ENCODE results near the gene VSIG2.

Gene VSIG2

DNA sequence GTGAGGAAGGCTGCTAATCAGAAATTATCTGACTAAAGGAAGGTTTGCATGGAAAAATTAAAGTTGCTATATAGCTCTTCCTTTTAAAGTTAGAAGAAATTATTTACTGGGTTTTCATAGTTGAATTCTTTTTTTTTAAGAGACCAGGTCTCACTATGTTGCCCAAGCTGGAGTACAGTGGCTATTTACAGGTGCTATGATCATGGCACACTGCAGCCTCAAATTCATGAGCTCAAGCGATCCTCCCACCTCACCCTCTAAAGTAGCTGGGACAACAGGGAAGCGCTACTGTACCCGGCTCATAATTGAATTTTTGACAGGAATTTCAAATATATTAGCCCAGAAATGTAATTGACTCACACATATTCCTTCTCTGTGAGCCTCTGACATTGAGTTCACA lies 44.3 kb upstream of the VSIG2 start:
- no peak overlapping the region for H3K27ac ChIP-seq
- peaks cover 3% of the 10 kb centered on the region for H3K36me3 ChIP-seq
- no peak overlapping the region for H3K4me3 ChIP-seq (ENCODE audit: low read depth, low read length)
- no peaks in the 10 kb centered on the region for H3K9me3 ChIP-seq (ENCODE audit: severe bottlenecking)
- TF ChIP-seq, protein P1, sequence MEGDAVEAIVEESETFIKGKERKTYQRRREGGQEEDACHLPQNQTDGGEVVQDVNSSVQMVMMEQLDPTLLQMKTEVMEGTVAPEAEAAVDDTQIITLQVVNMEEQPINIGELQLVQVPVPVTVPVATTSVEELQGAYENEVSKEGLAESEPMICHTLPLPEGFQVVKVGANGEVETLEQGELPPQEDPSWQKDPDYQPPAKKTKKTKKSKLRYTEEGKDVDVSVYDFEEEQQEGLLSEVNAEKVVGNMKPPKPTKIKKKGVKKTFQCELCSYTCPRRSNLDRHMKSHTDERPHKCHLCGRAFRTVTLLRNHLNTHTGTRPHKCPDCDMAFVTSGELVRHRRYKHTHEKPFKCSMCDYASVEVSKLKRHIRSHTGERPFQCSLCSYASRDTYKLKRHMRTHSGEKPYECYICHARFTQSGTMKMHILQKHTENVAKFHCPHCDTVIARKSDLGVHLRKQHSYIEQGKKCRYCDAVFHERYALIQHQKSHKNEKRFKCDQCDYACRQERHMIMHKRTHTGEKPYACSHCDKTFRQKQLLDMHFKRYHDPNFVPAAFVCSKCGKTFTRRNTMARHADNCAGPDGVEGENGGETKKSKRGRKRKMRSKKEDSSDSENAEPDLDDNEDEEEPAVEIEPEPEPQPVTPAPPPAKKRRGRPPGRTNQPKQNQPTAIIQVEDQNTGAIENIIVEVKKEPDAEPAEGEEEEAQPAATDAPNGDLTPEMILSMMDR (IDR thresholded peaks at IDR 0.05; ENCODE audit: low read depth, low read length): no peak
- H3K27me3 ChIP-seq (ENCODE audit: insufficient read depth, low read depth, severe bottlenecking): no peaks in the 10 kb centered on the region
- no peak for DNase-seq

DNA sequence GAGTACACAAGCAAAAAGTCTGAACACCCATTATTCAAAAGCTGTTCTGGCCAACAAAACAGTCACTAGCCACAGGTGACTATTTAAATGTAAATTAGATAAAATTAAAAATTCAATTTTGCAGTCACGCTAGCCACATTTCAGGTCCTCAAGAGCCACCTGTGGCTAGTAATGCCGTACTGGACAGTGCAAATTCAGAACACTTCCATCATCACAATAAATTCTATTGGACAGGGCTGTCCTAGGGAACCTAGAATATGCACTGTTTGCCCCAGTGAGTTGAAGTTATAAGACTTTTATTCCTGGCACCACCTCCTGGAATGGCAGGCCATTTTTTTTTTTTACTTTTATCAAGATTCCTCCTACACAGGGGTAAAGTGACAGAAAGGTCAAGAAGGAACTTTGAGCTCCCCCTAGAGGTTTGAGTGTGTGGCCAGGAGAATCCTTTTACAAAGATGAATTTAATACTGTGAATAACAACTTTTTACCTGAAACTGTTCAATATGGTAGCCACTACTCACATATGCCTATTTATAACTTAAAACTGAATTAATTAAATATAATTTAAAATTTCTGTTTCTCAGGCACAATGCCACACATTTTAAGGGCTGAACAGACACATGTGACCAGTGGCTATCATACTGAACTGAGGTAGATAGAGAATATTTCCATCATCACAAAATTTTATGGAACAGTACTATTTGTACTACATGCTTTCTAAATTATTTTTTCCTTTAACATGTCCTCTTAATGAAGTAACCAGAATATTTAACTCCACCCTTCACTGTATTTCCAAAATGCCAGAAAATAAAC lies 41.6 kb upstream of the VSIG2 start:
- no peak overlapping the region for H3K27ac ChIP-seq
- no peak overlapping the region for H3K4me3 ChIP-seq (ENCODE audit: low read depth, low read length)
- no peaks in the 10 kb centered on the region for H3K9me3 ChIP-seq (ENCODE audit: severe bottlenecking)
- H3K27me3 ChIP-seq (ENCODE audit: insufficient read depth, low read depth, severe bottlenecking): no peaks in the 10 kb centered on the region
- peaks cover 3% of the 10 kb centered on the region for H3K36me3 ChIP-seq
- TF ChIP-seq, protein P1 (IDR thresholded peaks at IDR 0.05; ENCODE audit: low read depth, low read length): peak; percentile 53
- peak; percentile 20 for DNase-seq

DNA sequence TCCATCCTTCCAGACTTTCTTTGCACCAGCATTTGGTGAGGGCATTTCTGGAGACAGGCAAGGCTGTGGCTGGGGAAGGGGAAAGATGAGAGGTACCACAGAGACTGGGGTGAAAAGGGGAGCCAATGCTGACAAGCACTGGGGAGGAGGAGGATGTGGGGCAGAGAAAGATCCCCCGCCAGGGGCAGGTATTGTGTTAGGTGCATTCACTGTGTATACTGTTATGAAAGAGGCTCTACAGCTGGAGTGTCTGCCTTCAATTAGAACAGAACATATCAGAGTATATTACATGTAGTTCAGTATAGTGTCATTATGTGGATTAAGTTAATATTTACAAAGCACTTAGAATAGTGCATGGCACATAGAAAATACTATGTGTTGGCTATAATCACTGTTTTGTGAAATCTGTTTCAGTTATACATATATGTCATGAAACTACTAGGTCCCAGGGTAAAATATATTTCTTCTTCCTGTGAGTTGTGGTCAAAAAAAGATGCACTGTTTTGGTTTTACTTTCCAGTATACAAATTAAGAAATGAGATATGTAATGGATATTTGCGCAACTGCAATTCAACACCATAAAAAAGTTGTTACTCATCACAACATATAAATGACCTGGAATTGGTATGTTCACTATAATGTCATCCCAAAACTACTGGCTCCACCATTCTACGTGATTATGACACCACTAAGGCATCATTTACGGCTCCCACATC lies 39.7 kb upstream of the VSIG2 start:
- TF ChIP-seq, protein P1 (IDR thresholded peaks at IDR 0.05; ENCODE audit: low read depth, low read length): no peak
- no peaks in the 10 kb centered on the region for H3K27me3 ChIP-seq (ENCODE audit: insufficient read depth, low read depth, severe bottlenecking)
- no peak overlapping the region for H3K4me3 ChIP-seq (ENCODE audit: low read depth, low read length)
- no peak for DNase-seq
- no peak overlapping the region for H3K27ac ChIP-seq
- no peaks in the 10 kb centered on the region for H3K9me3 ChIP-seq (ENCODE audit: severe bottlenecking)
- H3K36me3 ChIP-seq: peaks cover 2% of the 10 kb centered on the region

DNA sequence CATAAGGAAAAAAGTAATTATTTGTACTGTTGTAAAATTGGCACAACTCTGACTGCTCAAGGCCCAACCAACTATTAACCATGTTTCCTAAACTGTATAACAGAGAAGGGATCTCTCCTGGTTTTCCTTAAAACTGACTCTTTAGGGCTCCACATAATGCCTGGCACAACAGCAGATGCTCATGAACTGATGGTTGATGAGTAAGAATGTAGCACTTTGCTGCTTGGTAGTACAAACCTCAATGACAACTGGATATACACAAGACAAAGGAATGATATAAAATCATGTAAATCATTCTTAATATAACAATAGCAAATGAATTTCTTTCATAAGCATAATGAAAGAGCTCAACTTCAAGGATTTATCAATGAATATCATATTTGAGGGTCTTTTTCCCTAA lies 36.5 kb upstream of the VSIG2 start:
- TF ChIP-seq, protein P1 (IDR thresholded peaks at IDR 0.05; ENCODE audit: low read depth, low read length): no peak
- no peaks in the 10 kb centered on the region for H3K36me3 ChIP-seq
- no peak for DNase-seq
- H3K9me3 ChIP-seq (ENCODE audit: severe bottlenecking): no peaks in the 10 kb centered on the region
- no peaks in the 10 kb centered on the region for H3K27me3 ChIP-seq (ENCODE audit: insufficient read depth, low read depth, severe bottlenecking)
- no peak overlapping the region for H3K27ac ChIP-seq
- no peak overlapping the region for H3K4me3 ChIP-seq (ENCODE audit: low read depth, low read length)

DNA sequence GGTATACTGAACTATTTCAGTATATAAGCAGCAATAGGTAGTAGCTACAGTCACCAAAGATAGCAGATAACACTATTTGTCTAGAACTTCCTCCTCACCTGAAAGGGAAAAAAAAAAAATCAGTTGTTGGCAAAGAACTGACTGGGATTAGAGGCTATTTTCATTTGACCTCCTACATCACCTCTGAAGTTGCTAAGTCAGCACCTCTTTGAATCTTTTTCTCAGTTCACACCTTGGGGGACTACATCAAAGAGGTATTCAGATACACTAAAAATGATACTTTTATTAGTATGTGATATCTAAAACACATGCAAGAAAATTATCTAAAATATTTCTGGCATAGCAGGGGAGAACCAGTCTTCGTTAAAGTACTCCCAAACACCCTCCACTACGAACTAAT lies 32.0 kb upstream of the VSIG2 start:
- TF ChIP-seq, protein P1 (IDR thresholded peaks at IDR 0.05; ENCODE audit: low read depth, low read length): no peak
- DNase-seq: no peak
- no peaks in the 10 kb centered on the region for H3K9me3 ChIP-seq (ENCODE audit: severe bottlenecking)
- no peak overlapping the region for H3K4me3 ChIP-seq (ENCODE audit: low read depth, low read length)
- H3K27ac ChIP-seq: no peak overlapping the region
- H3K36me3 ChIP-seq: no peaks in the 10 kb centered on the region
- H3K27me3 ChIP-seq (ENCODE audit: insufficient read depth, low read depth, severe bottlenecking): no peaks in the 10 kb centered on the region
